ENCODE measurements around the gene PTPRU. TPM values are rescaled to one million over a fixed set of nuclear protein-coding genes. Genes with fewer than 3 reads are reported as not detected.

PTPRU gene
- total RNA-seq, 1 experiment from 2014 or later: 6.8 TPM

DNA sequence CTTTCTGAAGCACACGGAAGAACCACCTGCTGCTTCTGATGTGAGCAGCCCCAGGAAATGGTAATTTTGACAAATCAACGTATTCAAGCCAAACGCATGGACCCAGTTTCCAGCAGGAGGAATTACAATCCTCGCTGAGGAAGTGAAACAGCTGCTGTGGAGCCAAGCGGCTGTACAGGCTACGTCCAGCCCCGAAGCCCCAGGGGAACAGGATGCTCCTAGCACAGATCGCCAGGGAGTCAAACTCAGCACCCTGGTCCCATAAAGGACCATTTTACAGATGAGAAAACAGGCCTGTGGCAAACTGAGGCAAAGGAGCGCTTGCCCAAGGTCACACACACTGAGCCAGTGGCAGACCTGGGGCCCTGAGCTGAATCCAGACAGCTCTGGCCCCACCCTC, 108.0 kb downstream of the PTPRU start:
- ChIA-PET POLR2A (ENCODE audit: low non-redundant PET) (no interaction called here), CTCF (no interaction called here)
- no peaks in the 10 kb centered on the region for H3K9me3 ChIP-seq (ENCODE audit: low read depth, low read length, poor library complexity, severe bottlenecking)
- no peaks in the 10 kb centered on the region for H3K36me3 ChIP-seq (ENCODE audit: insufficient read depth, low read length, poor library complexity, severe bottlenecking)
- H3K27me3 ChIP-seq (replicated peaks; ENCODE audit: insufficient read depth, low read depth, low read length, poor library complexity): peaks cover 5% of the 10 kb centered on the region
- no peak overlapping the region for H3K4me3 ChIP-seq (ENCODE audit: low read depth, low read length, poor library complexity, severe bottlenecking)
- H3K4me1 ChIP-seq (ENCODE audit: insufficient read depth, low read length, poor library complexity, severe bottlenecking): no peaks in the 10 kb centered on the region
- H3K27ac ChIP-seq (ENCODE audit: low read depth, low read length, poor library complexity, severe bottlenecking): no peak overlapping the region
- TF ChIP-seq, protein P1, sequence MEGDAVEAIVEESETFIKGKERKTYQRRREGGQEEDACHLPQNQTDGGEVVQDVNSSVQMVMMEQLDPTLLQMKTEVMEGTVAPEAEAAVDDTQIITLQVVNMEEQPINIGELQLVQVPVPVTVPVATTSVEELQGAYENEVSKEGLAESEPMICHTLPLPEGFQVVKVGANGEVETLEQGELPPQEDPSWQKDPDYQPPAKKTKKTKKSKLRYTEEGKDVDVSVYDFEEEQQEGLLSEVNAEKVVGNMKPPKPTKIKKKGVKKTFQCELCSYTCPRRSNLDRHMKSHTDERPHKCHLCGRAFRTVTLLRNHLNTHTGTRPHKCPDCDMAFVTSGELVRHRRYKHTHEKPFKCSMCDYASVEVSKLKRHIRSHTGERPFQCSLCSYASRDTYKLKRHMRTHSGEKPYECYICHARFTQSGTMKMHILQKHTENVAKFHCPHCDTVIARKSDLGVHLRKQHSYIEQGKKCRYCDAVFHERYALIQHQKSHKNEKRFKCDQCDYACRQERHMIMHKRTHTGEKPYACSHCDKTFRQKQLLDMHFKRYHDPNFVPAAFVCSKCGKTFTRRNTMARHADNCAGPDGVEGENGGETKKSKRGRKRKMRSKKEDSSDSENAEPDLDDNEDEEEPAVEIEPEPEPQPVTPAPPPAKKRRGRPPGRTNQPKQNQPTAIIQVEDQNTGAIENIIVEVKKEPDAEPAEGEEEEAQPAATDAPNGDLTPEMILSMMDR (conservative IDR thresholded peaks at IDR 0.05; ENCODE audit: low read depth, low read length): no peak
- TF ChIP-seq EZH2 (IDR thresholded peaks at IDR 0.05; ENCODE audit: borderline replicate concordance, low read depth, low read length, poor library complexity, severe bottlenecking): no peak
- DNase-seq (ENCODE audit: low spot score): peak; percentile 49
- BruUV-seq (replicated peaks): no TSS peak
- intact Hi-C loops (cut with micrococcal nuclease; ENCODE audit: unreplicated experiment): loop anchor here (10.0 kb wide), 1 partner anchor 110 kb away; the partner anchor contains the start of genes MECR and PTPRU

DNA sequence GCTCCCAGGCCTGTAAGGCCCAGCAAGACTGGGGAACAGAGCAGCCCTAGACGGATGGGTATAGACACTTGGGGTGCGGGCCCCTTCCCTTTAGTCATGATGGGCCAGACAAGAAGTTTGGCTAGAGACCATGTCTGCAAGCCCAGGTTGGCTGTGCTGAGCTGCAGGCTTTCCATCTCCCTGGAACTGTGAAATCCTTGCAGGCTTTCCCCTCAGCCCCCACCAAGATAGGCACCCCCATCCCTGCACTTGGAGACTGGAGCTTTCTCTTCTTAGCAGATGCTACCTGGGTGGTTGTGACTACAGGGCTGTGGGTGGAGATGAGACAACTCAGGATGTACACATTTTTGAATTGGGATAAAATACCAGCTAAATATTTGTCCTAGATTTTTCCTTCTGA, 110.3 kb downstream of the PTPRU start:
- ChIA-PET POLR2A (ENCODE audit: low non-redundant PET) (no interaction called here), CTCF (no interaction called here)
- H3K4me3 ChIP-seq (ENCODE audit: low read depth, low read length, poor library complexity, severe bottlenecking): no peak overlapping the region
- intact Hi-C loops (cut with micrococcal nuclease; ENCODE audit: unreplicated experiment): loop anchor here (10.0 kb wide), 1 partner anchor 112 kb away; the partner anchor contains the start of genes MECR and PTPRU
- peaks cover 5% of the 10 kb centered on the region for H3K27me3 ChIP-seq (replicated peaks; ENCODE audit: insufficient read depth, low read depth, low read length, poor library complexity)
- no peaks in the 10 kb centered on the region for H3K36me3 ChIP-seq (ENCODE audit: insufficient read depth, low read length, poor library complexity, severe bottlenecking)
- TF ChIP-seq, protein P1 (conservative IDR thresholded peaks at IDR 0.05; ENCODE audit: low read depth, low read length): no peak
- TF ChIP-seq EZH2 (IDR thresholded peaks at IDR 0.05; ENCODE audit: borderline replicate concordance, low read depth, low read length, poor library complexity, severe bottlenecking): no peak
- DNase-seq (ENCODE audit: low spot score): no peak
- no peaks in the 10 kb centered on the region for H3K4me1 ChIP-seq (ENCODE audit: insufficient read depth, low read length, poor library complexity, severe bottlenecking)
- no peak overlapping the region for H3K27ac ChIP-seq (ENCODE audit: low read depth, low read length, poor library complexity, severe bottlenecking)
- BruUV-seq (replicated peaks): no TSS peak
- H3K9me3 ChIP-seq (ENCODE audit: low read depth, low read length, poor library complexity, severe bottlenecking): no peaks in the 10 kb centered on the region

DNA sequence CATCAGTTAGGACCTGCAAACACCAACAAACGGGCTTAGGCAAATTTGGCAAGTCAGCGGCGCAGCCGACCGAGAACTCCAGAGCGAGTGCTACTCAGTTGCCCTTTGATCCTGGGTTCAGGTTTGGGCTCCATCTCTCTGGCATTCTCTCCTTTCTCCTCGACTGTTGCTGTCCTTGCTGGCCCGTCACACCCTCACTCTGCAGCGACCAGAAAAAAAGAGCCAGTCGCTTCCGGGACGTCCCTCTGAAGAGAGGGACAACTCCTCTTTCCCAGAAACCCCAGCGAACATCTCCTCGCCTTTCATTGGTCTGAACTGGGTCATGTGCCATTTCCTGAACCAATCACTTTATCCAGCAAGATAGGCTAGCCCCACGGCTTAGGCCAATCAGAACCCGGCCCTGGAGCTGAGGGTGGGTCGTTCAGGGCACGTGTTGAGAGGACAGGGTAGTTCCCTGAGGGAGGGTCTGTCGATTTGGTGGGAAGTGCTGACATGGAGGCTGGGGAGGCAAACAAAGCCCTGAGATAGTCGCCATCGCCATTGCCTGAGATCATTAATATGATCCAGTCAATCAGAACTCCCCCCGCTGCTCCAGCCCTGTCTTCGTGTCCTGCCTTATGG, 113.7 kb downstream of the PTPRU start:
- Histone ChIP-seq H3K27ac (ENCODE audit: low read depth, low read length, poor library complexity, severe bottlenecking) (no peak overlapping the region), H3K27me3 (replicated peaks; ENCODE audit: insufficient read depth, low read depth, low read length, poor library complexity) (no peaks in the 10 kb centered on the region), H3K36me3 (ENCODE audit: insufficient read depth, low read length, poor library complexity, severe bottlenecking) (no peaks in the 10 kb centered on the region), H3K4me3 (ENCODE audit: low read depth, low read length, poor library complexity, severe bottlenecking) (no peak overlapping the region), H3K4me1 (ENCODE audit: insufficient read depth, low read length, poor library complexity, severe bottlenecking) (no peaks in the 10 kb centered on the region), H3K9me3 (ENCODE audit: low read depth, low read length, poor library complexity, severe bottlenecking) (no peaks in the 10 kb centered on the region)
- CTCF ChIA-PET: no interaction called here
- POLR2A ChIA-PET (ENCODE audit: low non-redundant PET): no interaction called here
- intact Hi-C loops (cut with micrococcal nuclease; ENCODE audit: unreplicated experiment): loop anchor here (10.0 kb wide), 1 partner anchor 115 kb away; the partner anchor contains the start of genes MECR and PTPRU
- BruUV-seq (replicated peaks): no TSS peak
- no peak for DNase-seq (ENCODE audit: low spot score)
- TF ChIP-seq, protein P1 (conservative IDR thresholded peaks at IDR 0.05; ENCODE audit: low read depth, low read length): no peak
- TF ChIP-seq EZH2 (IDR thresholded peaks at IDR 0.05; ENCODE audit: borderline replicate concordance, low read depth, low read length, poor library complexity, severe bottlenecking): no peak

Data from A673 (cell line).